ENCODE measurements around the gene PARD6G. TPM values are rescaled to one million over a fixed set of nuclear protein-coding genes. Genes with fewer than 3 reads are reported as not detected.

Gene PARD6G
- total RNA-seq, 2 donors from 2014 or later: 1.9 to 2.8 TPM

- no peak for TF ChIP-seq CTCF (IDR thresholded peaks at IDR 0.05)
- no peaks in the 10 kb centered on the region for H3K9me3 ChIP-seq
- no peaks in the 10 kb centered on the region for H3K4me1 ChIP-seq
- H3K27me3 ChIP-seq: no peaks in the 10 kb centered on the region
- peaks cover 9% of the 10 kb centered on the region for H3K36me3 ChIP-seq
- no peak overlapping the region for H3K27ac ChIP-seq
- no peak overlapping the region for H3K4me3 ChIP-seq
- no peak for DNase-seq (ENCODE audit: low spot score)
These were observed 103.4 kb downstream of the PARD6G start for GRCh38 chr18:80143881-80144280.

- TF ChIP-seq CTCF (IDR thresholded peaks at IDR 0.05): no peak
- no peak for DNase-seq (ENCODE audit: low spot score)
- H3K4me3 ChIP-seq: no peak overlapping the region
- H3K4me1 ChIP-seq: no peaks in the 10 kb centered on the region
- H3K27ac ChIP-seq: no peak overlapping the region
- peaks cover 38% of the 10 kb centered on the region for H3K36me3 ChIP-seq
- no peaks in the 10 kb centered on the region for H3K27me3 ChIP-seq
- no peaks in the 10 kb centered on the region for H3K9me3 ChIP-seq
These were observed 106.8 kb downstream of the PARD6G start for GRCh38 chr18:80140455-80140985.

GRCh38 chr18:80137976-80138375, 109.3 kb downstream of the PARD6G start:
- DNase-seq (ENCODE audit: low spot score): no peak
- no peaks in the 10 kb centered on the region for H3K9me3 ChIP-seq
- H3K4me3 ChIP-seq: no peak overlapping the region
- TF ChIP-seq CTCF (IDR thresholded peaks at IDR 0.05): no peak
- no peak overlapping the region for H3K27ac ChIP-seq
- H3K36me3 ChIP-seq: peaks cover 62% of the 10 kb centered on the region
- no peaks in the 10 kb centered on the region for H3K4me1 ChIP-seq
- no peaks in the 10 kb centered on the region for H3K27me3 ChIP-seq

- H3K36me3 ChIP-seq: peaks cover 65% of the 10 kb centered on the region
- H3K27ac ChIP-seq: no peak overlapping the region
- no peaks in the 10 kb centered on the region for H3K27me3 ChIP-seq
- no peaks in the 10 kb centered on the region for H3K9me3 ChIP-seq
- DNase-seq (ENCODE audit: low spot score): no peak
- H3K4me1 ChIP-seq: no peaks in the 10 kb centered on the region
- no peak overlapping the region for H3K4me3 ChIP-seq
- no peak for TF ChIP-seq CTCF (IDR thresholded peaks at IDR 0.05)
These were observed 110.2 kb downstream of the PARD6G start for GRCh38 chr18:80137137-80137536.

GRCh38 chr18:80136679-80137078, 110.6 kb downstream of the PARD6G start:
- DNase-seq (ENCODE audit: low spot score): no peak
- peaks cover 65% of the 10 kb centered on the region for H3K36me3 ChIP-seq
- TF ChIP-seq CTCF (IDR thresholded peaks at IDR 0.05): no peak

GRCh38 chr18:80135136-80135535, 112.2 kb downstream of the PARD6G start:
- no peaks in the 10 kb centered on the region for H3K27me3 ChIP-seq
- no peak for TF ChIP-seq CTCF (IDR thresholded peaks at IDR 0.05)
- H3K27ac ChIP-seq: no peak overlapping the region
- no peaks in the 10 kb centered on the region for H3K9me3 ChIP-seq
- no peak overlapping the region for H3K4me3 ChIP-seq
- H3K36me3 ChIP-seq: peaks cover 59% of the 10 kb centered on the region
- no peak for DNase-seq (ENCODE audit: low spot score)
- no peaks in the 10 kb centered on the region for H3K4me1 ChIP-seq

More at GRCh38 chr18:80136679-80137078, 110.6 kb downstream of the PARD6G start:
- Histone ChIP-seq H3K9me3 (no peaks in the 10 kb centered on the region), H3K4me1 (no peaks in the 10 kb centered on the region), H3K27ac (no peak overlapping the region), H3K27me3 (no peaks in the 10 kb centered on the region), H3K4me3 (no peak overlapping the region)

Data from right atrium auricular region (tissue), 2 donors.